Endothelial cell of umbilical vein (primary cell): ENCODE results near the gene RALA. TPM values are rescaled to one million over a fixed set of nuclear protein-coding genes. Genes with fewer than 3 reads are reported as not detected.

Experiments used
- BruUV-seq: library from RNA; stranded (reverse); fragments of 400-500 nt; replicated peaks from 2 replicates; lab custom pipeline; 2021; lab: Mats Ljungman, UMichigan
- CTCF ChIA-PET: fragments of 300-600, 350-600 bp; sonication (Branson Sonifier 250); formaldehyde crosslinking; loops from one replicate; lab custom pipeline; 2021; ENCODE audit warnings: antibody characterized with exemption, inconsistent platforms; lab: Charles Lee
- POLR2A ChIA-PET: fragments of 300-600, 350-600 bp; sonication (Branson Sonifier 250); formaldehyde crosslinking; loops from one replicate; lab custom pipeline; 2021; ENCODE audit warnings: antibody characterized with exemption, inconsistent platforms; lab: Charles Lee
- DNase-seq: peaks from one replicate; pipeline ENCODE4 v3.0.0-alpha.2; 2011; ENCODE audit warnings: low read depth, low spot score
- FAIRE-seq: peaks from 2 replicates; lab custom pipeline; 2011; peaks lifted over from hg19 to GRCh38; lab: Jason Lieb, UNC
- H2AFZ ChIP-seq: 2 replicates; pipeline ENCODE4 v1.6.0; 2012; ENCODE audit warnings: low read depth, low read length, control low read depth, inconsistent platforms
- H3K27ac ChIP-seq: 2 replicates; pipeline ENCODE4 v1.5.1; 2011; ENCODE audit warnings: low read depth, mild to moderate bottlenecking, control low read depth, low read length, moderate library complexity; ENCODE audit not compliant: insufficient read depth
- H3K27me3 ChIP-seq, 2 experiments: 2 replicates each; pipeline versions ENCODE4 v1.6.0 to v1.6.1; 2011; ENCODE audit warnings: low read length in 2 of 2, mixed read lengths in 1 of 2; ENCODE audit not compliant: control insufficient read depth in 2 of 2, insufficient read depth in 2 of 2
- H3K36me3 ChIP-seq, 2 experiments: 2 replicates in 1 of 2; 3 replicates in 1 of 2; pipeline ENCODE4 v1.5.1; 2011; ENCODE audit warnings: low read length in 2 of 2, mild to moderate bottlenecking in 1 of 2, moderate library complexity in 1 of 2; ENCODE audit not compliant: control insufficient read depth in 2 of 2, insufficient read depth in 2 of 2; ENCODE audit errors: extremely low read depth in 1 of 2
- H3K4me1 ChIP-seq: 3 replicates; pipeline ENCODE4 v1.5.1; 2011; ENCODE audit warnings: mild to moderate bottlenecking, low read length; ENCODE audit not compliant: control insufficient read depth, insufficient read depth; ENCODE audit errors: extremely low read depth
- H3K4me2 ChIP-seq: 2 replicates; pipeline ENCODE4 v1.6.1; 2011; ENCODE audit warnings: low read length, control low read depth, mixed read lengths; ENCODE audit not compliant: insufficient read depth
- H3K4me3 ChIP-seq, 3 experiments: fragments of 200-600 bp in 1 of 3; sonication (generic), shearing (Covaris generic) in 1 of 3; replicated peaks in 1 of 3; 2 replicates each; pipeline ENCODE4 v1.5.1; 2011 to 2016; ENCODE audit warnings: control low read depth in 3 of 3, low read length in 3 of 3, mild to moderate bottlenecking in 2 of 3, inconsistent platforms in 1 of 3, low read depth in 1 of 3, moderate library complexity in 1 of 3; ENCODE audit not compliant: insufficient read depth in 1 of 3
- H3K79me2 ChIP-seq: 2 replicates; pipeline ENCODE4 v1.6.0; 2012; ENCODE audit warnings: low read length, inconsistent platforms; ENCODE audit not compliant: control insufficient read depth, insufficient read depth
- H3K9ac ChIP-seq: replicated peaks from 2 replicates; pipeline ENCODE3; 2011; ENCODE audit warnings: low read length, control low read depth; ENCODE audit not compliant: insufficient read depth; ENCODE audit errors: extremely low read depth
- H3K9me1 ChIP-seq: replicated peaks from 3 replicates; pipeline ENCODE4 v1.6.0; 2011; ENCODE audit warnings: mild to moderate bottlenecking, low read length; ENCODE audit not compliant: control insufficient read depth, insufficient read depth; ENCODE audit errors: extremely low read depth
- H3K9me3 ChIP-seq: replicated peaks from 2 replicates; pipeline ENCODE4 v1.5.1; 2012; ENCODE audit warnings: low read length, inconsistent platforms; ENCODE audit not compliant: control insufficient read depth, insufficient read depth
- H4K20me1 ChIP-seq: replicated peaks from 2 replicates; pipeline ENCODE3; 2011; ENCODE audit warnings: mild to moderate bottlenecking, low read length; ENCODE audit not compliant: control insufficient read depth, insufficient read depth; ENCODE audit errors: extremely low read depth
- CTCF ChIP-seq, 2 donors: IDR thresholded peaks; 1 replicate in 1 of 2; 2 replicates in 1 of 2; pipeline ENCODE4 v1.5.1; 2011; ENCODE audit warnings: low read length in 2 of 2, mild to moderate bottlenecking in 2 of 2, moderate library complexity in 2 of 2, control low read depth in 1 of 2, inconsistent platforms in 1 of 2, low read depth in 1 of 2; ENCODE audit not compliant: insufficient read depth in 1 of 2; ENCODE audit errors: extremely low read depth in 1 of 2
- EZH2 ChIP-seq: IDR thresholded peaks from 2 replicates; pipeline ENCODE4 v1.6.1; 2012; ENCODE audit warnings: borderline replicate concordance, low read depth, mild to moderate bottlenecking, moderate library complexity, low read length, inconsistent platforms; ENCODE audit not compliant: severe bottlenecking
- FOS ChIP-seq: IDR thresholded peaks from 2 replicates; pipeline ENCODE4 v1.6.1; 2011; ENCODE audit warnings: mild to moderate bottlenecking, low read length, moderate library complexity, borderline replicate concordance; ENCODE audit not compliant: insufficient read depth
- GATA2 ChIP-seq: IDR thresholded peaks from 2 replicates; pipeline ENCODE4 v1.7.0; 2011; ENCODE audit warnings: low read depth, mild to moderate bottlenecking, moderate library complexity, mixed read lengths, low read length; ENCODE audit not compliant: insufficient read length, insufficient read depth
- JUN ChIP-seq: IDR thresholded peaks from 2 replicates; pipeline ENCODE4 v1.6.1; 2011; ENCODE audit warnings: borderline replicate concordance, low read depth; ENCODE audit not compliant: insufficient read length, insufficient read depth
- MAX ChIP-seq: IDR thresholded peaks from 2 replicates; pipeline ENCODE4 v1.6.1; 2011; ENCODE audit not compliant: insufficient read depth, insufficient read length
- MYC ChIP-seq: IDR thresholded peaks from one replicate; pipeline ENCODE4 v1.6.1; 2011; ENCODE audit warnings: mild to moderate bottlenecking, low read depth, low read length
- POLR2A ChIP-seq: IDR thresholded peaks from 2 replicates; pipeline ENCODE4 v1.6.1; 2012; ENCODE audit warnings: low read depth, mild to moderate bottlenecking, control low read depth, low read length
- POLR2AphosphoS5 ChIP-seq: IDR thresholded peaks from 2 replicates; pipeline ENCODE4 v1.6.1; 2012; ENCODE audit warnings: low read depth, mild to moderate bottlenecking, control low read depth, low read length, moderate library complexity; ENCODE audit not compliant: insufficient read depth
- dilution Hi-C: fragments of 300-500 bp; cut with MboI; formaldehyde crosslinking; loops from one replicate; pipeline ENCODE4 v1.15.0; 2019; ENCODE audit warnings: low sequenced_read_pairs; ENCODE audit not compliant: extremely low pct_ligation_motif_present
- intact Hi-C: fragments of 100-400 bp; cut with micrococcal nuclease; formaldehyde crosslinking; loops from one replicate; pipeline ENCODE4 v1.10.0; 2022
- polyA plus RNA-seq, 4 experiments: library from polyadenylated mRNA; depleted of rRNA in 3 of 4; stranded (reverse) in 3 of 4; unstranded in 1 of 4; fragments of >200 nt; gene quantifications; 2 replicates each; pipeline versions ENCODE4 v1.2.1 to v1.2.3, GENCODE V29; 2011 to 2012; ENCODE audit warnings: missing spikeins in 1 of 4
- total RNA-seq: library from RNA; stranded (reverse); gene quantifications from 2 replicates; pipeline ENCODE4 v1.2.3, GENCODE V29; 2021

RALA gene
- total and polyA plus RNA-seq, 2 donors (not counting 3 experiments of a cell fraction or from before 2014, with no cell fraction given), result 91.1 to 191 TPM

- no TSS peak for BruUV-seq
- Histone ChIP-seq H3K9ac (no peak overlapping the region), H3K9me3 (no peaks in the 10 kb centered on the region), H3K4me2 (no peak overlapping the region), H3K79me2 (no peaks in the 10 kb centered on the region), H3K27ac (no peak overlapping the region), H3K27me3 (no peaks in the 10 kb centered on the region), H3K9me1 (no peaks in the 10 kb centered on the region), H3K36me3 (peaks cover 0 to 8% of the 10 kb centered on the region in 2 experiments), H2AFZ (no peak overlapping the region), H3K4me1 (no peaks in the 10 kb centered on the region), H3K4me3 (no peak overlapping the region), H4K20me1 (no peaks in the 10 kb centered on the region)
- ChIA-PET POLR2A (no interaction called here), CTCF (interaction anchor here (0.9 kb wide), 1 partner anchor 160 kb away, joined by 3 read pairs; no protein-coding TSS in a partner anchor)
- DNase-seq (no peak), FAIRE-seq (peak; percentile 24)
- TF ChIP-seq FOS (no peak), MYC (no peak), JUN (no peak), POLR2A (no peak), GATA2 (no peak), EZH2 (no peak), CTCF (IDR thresholded peaks at IDR 0.05; ENCODE audit: extremely low read depth in 1 of 2, insufficient read depth in 1 of 2, low read depth in 1 of 2, low read length in 2 of 2) (no peak), MAX (no peak), POLR2AphosphoS5 (no peak)
- intact Hi-C loops (no loop called here), dilution Hi-C loops (no loop called here)
Measured at GRCh38 chr7:39574673-39575349, 48.6 kb upstream of the RALA start.
